ENCODE measurements around the gene ZNF614. TPM values are rescaled to one million over a fixed set of nuclear protein-coding genes. Genes with fewer than 3 reads are reported as not detected.
"Not testable (repeated sequence)": the region's sequence is repeated elsewhere in the genome, so short reads cannot be mapped to it uniquely, and the experiment has no call there.

Gene ZNF614
- total RNA-seq, 1 donor from 2014 or later: 5.5 TPM

DNA sequence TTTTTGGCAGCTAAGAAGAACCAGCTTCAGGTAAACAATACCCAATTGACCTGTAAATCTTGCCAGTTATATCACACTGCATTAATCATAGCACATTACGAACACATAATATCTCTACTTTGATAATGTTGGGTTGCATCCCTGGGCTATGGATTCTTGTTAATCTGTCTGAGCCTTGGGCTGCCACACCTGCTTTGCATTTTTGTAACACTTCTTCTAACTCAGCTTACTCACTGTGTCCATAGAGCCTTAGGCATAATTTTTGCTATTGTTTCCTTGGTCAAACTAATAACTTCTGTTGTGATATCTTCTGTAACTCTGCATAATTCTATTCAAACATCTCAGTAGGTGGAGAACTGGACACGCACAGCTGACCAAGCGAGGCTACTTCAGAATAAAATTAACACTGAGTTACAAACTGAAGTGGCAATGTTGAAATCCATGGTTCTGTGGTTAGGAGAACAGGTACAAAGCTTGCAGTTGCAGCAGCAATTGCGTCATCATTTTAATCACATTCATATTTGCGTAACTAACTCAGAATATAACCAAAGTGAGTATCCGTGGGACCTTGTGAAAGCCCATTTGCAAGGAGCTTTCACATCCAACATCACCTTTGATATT lies 48.0 kb downstream of the ZNF614 start:
- peaks cover 96% of the 10 kb centered on the region for H3K9me3 ChIP-seq (replicated peaks)
- intact Hi-C loops (cut with micrococcal nuclease): no loop called here
- no peak overlapping the region for H3K27ac ChIP-seq (replicated peaks)
- H3K36me3 ChIP-seq: peaks cover 72% of the 10 kb centered on the region
- DNase-seq: no peak
- TF ChIP-seq, protein P1, sequence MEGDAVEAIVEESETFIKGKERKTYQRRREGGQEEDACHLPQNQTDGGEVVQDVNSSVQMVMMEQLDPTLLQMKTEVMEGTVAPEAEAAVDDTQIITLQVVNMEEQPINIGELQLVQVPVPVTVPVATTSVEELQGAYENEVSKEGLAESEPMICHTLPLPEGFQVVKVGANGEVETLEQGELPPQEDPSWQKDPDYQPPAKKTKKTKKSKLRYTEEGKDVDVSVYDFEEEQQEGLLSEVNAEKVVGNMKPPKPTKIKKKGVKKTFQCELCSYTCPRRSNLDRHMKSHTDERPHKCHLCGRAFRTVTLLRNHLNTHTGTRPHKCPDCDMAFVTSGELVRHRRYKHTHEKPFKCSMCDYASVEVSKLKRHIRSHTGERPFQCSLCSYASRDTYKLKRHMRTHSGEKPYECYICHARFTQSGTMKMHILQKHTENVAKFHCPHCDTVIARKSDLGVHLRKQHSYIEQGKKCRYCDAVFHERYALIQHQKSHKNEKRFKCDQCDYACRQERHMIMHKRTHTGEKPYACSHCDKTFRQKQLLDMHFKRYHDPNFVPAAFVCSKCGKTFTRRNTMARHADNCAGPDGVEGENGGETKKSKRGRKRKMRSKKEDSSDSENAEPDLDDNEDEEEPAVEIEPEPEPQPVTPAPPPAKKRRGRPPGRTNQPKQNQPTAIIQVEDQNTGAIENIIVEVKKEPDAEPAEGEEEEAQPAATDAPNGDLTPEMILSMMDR (IDR thresholded peaks at IDR 0.05; ENCODE audit: borderline replicate concordance): no peak
- H3K4me1 ChIP-seq: peaks cover 33% of the 10 kb centered on the region
- H3K27me3 ChIP-seq (ENCODE audit: low read depth): no peaks in the 10 kb centered on the region
- no peak overlapping the region for H3K4me3 ChIP-seq

DNA sequence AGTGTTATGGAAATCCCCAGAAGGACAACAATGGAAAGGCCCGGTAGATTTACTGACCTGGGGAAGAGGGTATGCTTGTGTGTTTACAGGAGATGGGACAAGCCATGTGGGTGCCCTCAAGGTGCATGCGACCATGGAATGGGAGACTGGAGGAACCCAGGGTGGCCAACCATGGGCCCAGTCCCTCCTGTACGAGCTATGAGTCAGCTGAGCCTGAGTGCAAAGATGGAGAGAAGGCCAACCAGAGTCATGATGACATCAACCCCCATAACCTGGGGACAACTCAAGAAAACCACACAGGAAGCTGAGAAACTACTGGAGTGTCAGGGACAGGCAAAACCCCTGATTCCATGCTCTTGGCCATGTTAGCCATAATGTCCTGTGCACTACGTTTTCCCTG lies 49.3 kb downstream of the ZNF614 start:
- TF ChIP-seq, protein P1 (IDR thresholded peaks at IDR 0.05; ENCODE audit: borderline replicate concordance): no peak
- Histone ChIP-seq H3K27ac (replicated peaks) (no peak overlapping the region), H3K36me3 (peaks cover 86% of the 10 kb centered on the region), H3K9me3 (replicated peaks) (peaks cover 96% of the 10 kb centered on the region), H3K4me3 (no peak overlapping the region), H3K27me3 (ENCODE audit: low read depth) (no peaks in the 10 kb centered on the region), H3K4me1 (peaks cover 22% of the 10 kb centered on the region)
- intact Hi-C loops (cut with micrococcal nuclease): no loop called here
- DNase-seq: no peak

- intact Hi-C loops (cut with micrococcal nuclease): no loop called here
- no peaks in the 10 kb centered on the region for H3K27me3 ChIP-seq (ENCODE audit: low read depth)
- H3K27ac ChIP-seq (replicated peaks): peak overlapping the region; percentile 17
- TF ChIP-seq, protein P1 (IDR thresholded peaks at IDR 0.05; ENCODE audit: borderline replicate concordance): no peak
- H3K9me3 ChIP-seq (replicated peaks): peaks cover 98% of the 10 kb centered on the region
- no peak overlapping the region for H3K4me3 ChIP-seq
- H3K36me3 ChIP-seq: peaks cover 96% of the 10 kb centered on the region
- peaks cover 11% of the 10 kb centered on the region for H3K4me1 ChIP-seq
- no peak for DNase-seq
These were observed 50.8 kb downstream of the ZNF614 start for GRCh38 chr19:51977346-51977745.

DNA sequence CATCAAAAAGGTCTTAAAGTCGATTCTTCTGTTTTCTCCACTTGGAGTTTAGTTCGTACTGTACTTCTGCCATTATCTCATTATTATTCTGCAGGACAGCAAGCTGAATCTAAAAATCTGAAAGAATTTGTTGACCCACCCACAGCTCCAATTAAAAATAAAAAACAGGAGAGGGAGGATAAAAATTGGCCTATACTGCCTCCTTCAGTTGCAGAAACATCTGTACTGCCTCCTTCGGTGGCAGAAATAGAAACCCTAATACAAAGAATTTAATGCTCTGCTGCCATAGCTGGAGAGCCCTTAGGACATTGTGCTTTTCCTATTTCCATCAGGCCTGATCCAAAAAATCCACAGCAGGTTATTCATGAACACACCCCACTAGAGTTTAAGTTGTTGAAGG lies 51.3 kb downstream of the ZNF614 start:
- Histone ChIP-seq H3K9me3 (replicated peaks) (peaks cover 98% of the 10 kb centered on the region), H3K36me3 (peaks cover 98% of the 10 kb centered on the region), H3K4me3 (no peak overlapping the region), H3K27me3 (ENCODE audit: low read depth) (no peaks in the 10 kb centered on the region), H3K27ac (replicated peaks) (peak overlapping the region; percentile 17), H3K4me1 (peaks cover 11% of the 10 kb centered on the region)
- DNase-seq: no peak
- TF ChIP-seq, protein P1 (IDR thresholded peaks at IDR 0.05; ENCODE audit: borderline replicate concordance): no peak
- intact Hi-C loops (cut with micrococcal nuclease): no loop called here

DNA sequence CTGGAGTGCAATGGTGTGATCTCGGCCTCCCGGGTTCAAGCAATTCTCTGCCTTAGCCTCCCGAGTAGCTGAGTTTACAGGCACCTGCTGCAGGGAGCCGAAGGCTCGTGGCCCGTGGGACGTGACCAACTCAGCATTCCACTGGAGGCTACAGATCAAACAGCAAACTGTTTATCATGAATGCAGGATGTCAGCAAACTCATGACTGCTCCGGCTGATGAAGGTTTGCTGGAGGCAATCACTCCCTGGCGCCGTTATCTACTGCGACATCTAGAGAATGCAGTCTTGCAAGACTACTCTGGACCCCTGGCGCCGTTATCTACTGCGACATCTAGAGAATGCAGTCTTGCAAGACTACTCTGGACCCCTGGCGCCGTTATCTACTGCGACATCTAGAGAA lies 52.4 kb downstream of the ZNF614 start:
- intact Hi-C loops (cut with micrococcal nuclease); H3K27me3 ChIP-seq (ENCODE audit: low read depth); H3K4me3 ChIP-seq; H3K27ac ChIP-seq (replicated peaks); DNase-seq: not testable (repeated sequence)
- Histone ChIP-seq H3K9me3 (replicated peaks) (peaks cover 100% of the 10 kb centered on the region), H3K4me1 (peaks cover 11% of the 10 kb centered on the region), H3K36me3 (peaks cover 98% of the 10 kb centered on the region)

DNA sequence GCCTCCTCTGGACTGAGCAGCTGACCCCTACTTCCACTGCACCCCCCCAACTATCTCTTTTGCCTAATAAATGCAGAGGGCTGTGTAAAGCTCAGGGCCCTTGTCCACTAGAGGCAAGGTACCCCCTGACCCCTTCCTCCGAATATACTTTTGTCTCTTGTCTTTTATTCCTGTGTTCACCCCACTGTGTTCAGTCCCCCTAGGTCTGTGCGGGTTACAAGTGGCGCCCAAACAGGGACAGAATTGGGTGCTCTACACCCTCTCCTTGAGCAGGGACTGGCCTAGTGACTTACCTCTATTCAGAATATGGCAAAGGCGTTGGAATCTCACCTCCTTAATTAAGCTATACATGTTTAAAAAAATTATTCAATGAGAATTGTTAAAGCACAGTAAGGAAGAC lies 56.6 kb downstream of the ZNF614 start:
- TF ChIP-seq, protein P1 (IDR thresholded peaks at IDR 0.05; ENCODE audit: borderline replicate concordance): no peak
- peaks cover 98% of the 10 kb centered on the region for H3K36me3 ChIP-seq
- no peak for DNase-seq
- H3K27me3 ChIP-seq (ENCODE audit: low read depth): no peaks in the 10 kb centered on the region
- H3K4me3 ChIP-seq: no peak overlapping the region
- no peak overlapping the region for H3K27ac ChIP-seq (replicated peaks)
- intact Hi-C loops (cut with micrococcal nuclease): no loop called here
- H3K4me1 ChIP-seq: peaks cover 1% of the 10 kb centered on the region
- peaks cover 100% of the 10 kb centered on the region for H3K9me3 ChIP-seq (replicated peaks)

Measured in left ventricle myocardium inferior (tissue), 1 donor.